Mesenchymal stem cell (in vitro differentiated cells and primary cell): Measurements from ENCODE around the gene ZEB1.

Source experiments
- DNase-seq: peaks from one replicate; pipeline ENCODE4 v3.0.0-alpha.2; 2013
- H2AFZ ChIP-seq: one replicate; pipeline ENCODE4 v1.6.1; 2013; ENCODE audit warnings: low read depth, mild to moderate bottlenecking, control low read depth, inconsistent platforms, low read length, moderate library complexity
- H2AK5ac ChIP-seq: 2 replicates; pipeline ENCODE4 v1.6.1; 2013; ENCODE audit warnings: low read length, moderate library complexity, mild to moderate bottlenecking, inconsistent platforms; ENCODE audit not compliant: severe bottlenecking
- H2BK120ac ChIP-seq: one replicate; pipeline ENCODE4 v1.6.1; 2013; ENCODE audit warnings: low read depth, mild to moderate bottlenecking, inconsistent platforms, low read length, moderate library complexity
- H2BK12ac ChIP-seq, 2 experiments: one replicate each; pipeline ENCODE4 v1.6.1; 2013; ENCODE audit warnings: inconsistent platforms in 2 of 2, low read length in 2 of 2, mild to moderate bottlenecking in 2 of 2, moderate library complexity in 2 of 2, control low read depth in 1 of 2
- H2BK15ac ChIP-seq: one replicate; pipeline ENCODE4 v1.6.1; 2013; ENCODE audit warnings: mild to moderate bottlenecking, low read depth, inconsistent platforms; ENCODE audit not compliant: poor library complexity, severe bottlenecking
- H2BK5ac ChIP-seq: 2 replicates; pipeline ENCODE4 v1.6.1; 2013; ENCODE audit warnings: low read depth, mild to moderate bottlenecking, low read length, control low read depth, inconsistent platforms; ENCODE audit not compliant: poor library complexity, severe bottlenecking
- H3K14ac ChIP-seq, 2 experiments: one replicate each; pipeline ENCODE4 v1.6.1; 2013; ENCODE audit warnings: inconsistent platforms in 2 of 2, low read length in 2 of 2, control low read depth in 1 of 2, mild to moderate bottlenecking in 1 of 2, moderate library complexity in 1 of 2
- H3K18ac ChIP-seq, 2 experiments: one replicate each; pipeline ENCODE4 v1.6.1; 2013; ENCODE audit warnings: inconsistent platforms in 2 of 2, low read length in 2 of 2, control low read depth in 1 of 2, low read depth in 1 of 2, mild to moderate bottlenecking in 1 of 2
- H3K23ac ChIP-seq, 2 experiments: one replicate each; pipeline ENCODE4 v1.6.1; 2013; ENCODE audit warnings: inconsistent platforms in 2 of 2, low read length in 2 of 2, mild to moderate bottlenecking in 2 of 2, moderate library complexity in 2 of 2, control low read depth in 1 of 2
- H3K27ac ChIP-seq: 2 replicates; pipeline ENCODE4 v1.5.1; 2013; ENCODE audit warnings: mild to moderate bottlenecking, moderate library complexity, low read length, control low read depth, inconsistent platforms; ENCODE audit not compliant: poor library complexity, severe bottlenecking
- H3K27me3 ChIP-seq, 2 experiments: 2 replicates each; pipeline versions ENCODE4 v1.6.1 to v1.7.0; 2013; ENCODE audit warnings: low read length in 2 of 2, mild to moderate bottlenecking in 2 of 2, moderate library complexity in 2 of 2, control low read depth in 1 of 2, inconsistent platforms in 1 of 2; ENCODE audit not compliant: control insufficient read depth in 1 of 2, insufficient read depth in 1 of 2
- H3K36me3 ChIP-seq, 2 experiments: 2 replicates each; pipeline versions ENCODE4 v1.6.1 to v1.7.0; 2013; ENCODE audit warnings: low read length in 2 of 2, control low read depth in 1 of 2, inconsistent platforms in 1 of 2, low read depth in 1 of 2, mild to moderate bottlenecking in 1 of 2; ENCODE audit not compliant: insufficient read depth in 2 of 2, control insufficient read depth in 1 of 2
- H3K4ac ChIP-seq, 2 experiments: one replicate each; pipeline ENCODE4 v1.6.1; 2013; ENCODE audit warnings: inconsistent platforms in 2 of 2, low read length in 2 of 2, mild to moderate bottlenecking in 2 of 2, moderate library complexity in 2 of 2, control low read depth in 1 of 2, low read depth in 1 of 2
- H3K4me1 ChIP-seq: 2 replicates; pipeline ENCODE4 v1.6.1; 2013; ENCODE audit warnings: low read depth, low read length, control low read depth; ENCODE audit not compliant: control insufficient read depth, insufficient read depth
- H3K4me2 ChIP-seq: 2 replicates; pipeline ENCODE4 v1.6.1; 2013; ENCODE audit warnings: low read length, mild to moderate bottlenecking, inconsistent platforms; ENCODE audit not compliant: poor library complexity, severe bottlenecking
- H3K4me3 ChIP-seq, 2 experiments: 2 replicates each; pipeline versions ENCODE4 v1.5.1 to v1.7.0; 2013; ENCODE audit warnings: low read length in 2 of 2, mild to moderate bottlenecking in 2 of 2, control low read depth in 1 of 2, low read depth in 1 of 2; ENCODE audit not compliant: insufficient read depth in 1 of 2
- H3K79me1 ChIP-seq: replicated peaks from 2 replicates; pipeline ENCODE4 v1.6.1; 2013; ENCODE audit warnings: mild to moderate bottlenecking, control low read depth, low read length, inconsistent platforms; ENCODE audit not compliant: poor library complexity, severe bottlenecking
- H3K9ac ChIP-seq: 2 replicates; pipeline ENCODE4 v1.7.0; 2013; ENCODE audit warnings: mild to moderate bottlenecking, low read length, moderate library complexity
- H3K9me3 ChIP-seq: 2 replicates; pipeline ENCODE4 v1.7.0; 2013; ENCODE audit warnings: mild to moderate bottlenecking, low read length; ENCODE audit not compliant: control insufficient read depth
- H4K8ac ChIP-seq: one replicate; pipeline ENCODE4 v1.6.1; 2013; ENCODE audit warnings: inconsistent platforms, mild to moderate bottlenecking, low read length, moderate library complexity
- H4K91ac ChIP-seq: one replicate; pipeline ENCODE4 v1.6.1; 2013; ENCODE audit warnings: mild to moderate bottlenecking, low read length, inconsistent platforms
- WGBS: methylation state at CpG from one replicate; pipeline ENCODE4 v1.1.7; 2013; ENCODE audit warnings: mixed read lengths; 5-methylcytosine and 5-hydroxymethylcytosine counted together

Gene ZEB1

GRCh38 chr10:31458974-31459373 lies 140.0 kb downstream of the ZEB1 start:
- no peak overlapping the region for H3K27ac ChIP-seq
- no peak overlapping the region for H2BK15ac ChIP-seq
- peaks cover 0 to 42% of the 10 kb centered on the region in 2 experiments for H3K36me3 ChIP-seq
- no peak overlapping the region for H3K4me2 ChIP-seq
- H3K4me1 ChIP-seq, result no peaks in the 10 kb centered on the region
- H4K91ac ChIP-seq, result no peak overlapping the region
- H3K4me3 ChIP-seq, result no peak overlapping the region
- peaks cover 5% of the 10 kb centered on the region for H3K79me1 ChIP-seq
- no peak overlapping the region for H2BK120ac ChIP-seq
- no peak overlapping the region for H2BK12ac ChIP-seq
- no peak overlapping the region for H4K8ac ChIP-seq
- no peak overlapping the region for H3K14ac ChIP-seq
- H3K23ac ChIP-seq, result no peak overlapping the region
- no peak overlapping the region for H3K4ac ChIP-seq
- no peak overlapping the region for H3K9ac ChIP-seq
- H3K9me3 ChIP-seq, result peaks cover 20% of the 10 kb centered on the region
- H2AK5ac ChIP-seq, result no peak overlapping the region
- H2BK5ac ChIP-seq, result no peak overlapping the region
- H2AFZ ChIP-seq, result no peak overlapping the region
- no peaks in the 10 kb centered on the region for H3K27me3 ChIP-seq
- H3K18ac ChIP-seq, result no peak overlapping the region
- no peak for DNase-seq

DNA sequence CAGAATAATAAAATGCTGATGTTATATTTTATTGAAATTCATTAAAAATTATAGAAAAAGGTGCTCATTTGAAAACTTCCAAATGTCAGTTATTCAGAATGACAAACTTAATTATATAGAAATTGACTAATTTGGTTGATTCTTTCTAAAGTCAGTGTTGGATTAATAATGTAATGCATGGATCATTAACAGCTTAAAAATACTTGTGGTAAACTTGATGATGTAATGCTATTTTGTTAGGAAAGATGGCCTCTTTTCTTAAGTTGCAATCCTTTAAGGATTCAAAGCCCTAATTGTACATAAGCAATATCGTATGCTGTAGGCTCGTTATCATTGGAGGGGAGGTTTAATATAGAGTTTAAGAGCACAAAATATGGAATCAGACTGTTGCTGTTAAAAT lies 141.2 kb downstream of the ZEB1 start:
- peaks cover 0 to 55% of the 10 kb centered on the region in 2 experiments for H3K36me3 ChIP-seq
- DNase-seq, result no peak
- no peak overlapping the region for H4K91ac ChIP-seq
- no peak overlapping the region for H2BK120ac ChIP-seq
- no peak overlapping the region for H3K9ac ChIP-seq
- peaks cover 32% of the 10 kb centered on the region for H3K9me3 ChIP-seq
- H2AK5ac ChIP-seq, result no peak overlapping the region
- H2AFZ ChIP-seq, result no peak overlapping the region
- no peak overlapping the region for H3K27ac ChIP-seq
- H2BK15ac ChIP-seq, result no peak overlapping the region
- no peaks in the 10 kb centered on the region for H3K4me1 ChIP-seq
- H2BK5ac ChIP-seq, result no peak overlapping the region
- no peaks in the 10 kb centered on the region for H3K27me3 ChIP-seq
- WGBS, result no CpG with 5 or more reads among the region's 2 CpGs
- H3K14ac ChIP-seq, result no peak overlapping the region
- H4K8ac ChIP-seq, result no peak overlapping the region
- H3K23ac ChIP-seq, result no peak overlapping the region
- H2BK12ac ChIP-seq, result no peak overlapping the region
- H3K4me3 ChIP-seq, result no peak overlapping the region
- H3K79me1 ChIP-seq, result peaks cover 5% of the 10 kb centered on the region
- no peak overlapping the region for H3K4me2 ChIP-seq
- H3K4ac ChIP-seq, result no peak overlapping the region
- no peak overlapping the region for H3K18ac ChIP-seq

DNA sequence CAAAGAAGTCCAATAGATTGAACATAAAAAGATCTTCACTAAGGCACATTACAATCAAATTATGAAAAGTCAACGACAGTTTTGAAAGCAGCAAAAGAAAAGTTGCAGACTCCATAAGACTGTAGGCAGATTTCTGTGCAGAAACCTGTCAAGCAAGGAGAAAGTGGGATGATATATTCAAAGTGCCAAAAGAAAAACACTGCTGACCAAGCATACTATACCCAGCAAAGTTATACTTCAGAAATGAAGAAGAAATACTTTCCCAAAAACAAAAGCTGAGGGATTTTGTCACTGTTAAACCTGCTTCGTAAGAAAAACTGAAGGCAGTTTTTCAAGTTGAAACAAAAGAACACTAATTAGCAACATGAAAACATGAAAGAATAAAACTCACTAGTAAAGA lies 145.5 kb downstream of the ZEB1 start:
- H3K27ac ChIP-seq, result no peak overlapping the region
- peaks cover 52% of the 10 kb centered on the region for H3K9me3 ChIP-seq
- no peak overlapping the region for H2BK15ac ChIP-seq
- H3K27me3 ChIP-seq, result no peaks in the 10 kb centered on the region
- no peak overlapping the region for H2BK5ac ChIP-seq
- peaks cover 15 to 89% of the 10 kb centered on the region in 2 experiments for H3K36me3 ChIP-seq
- H3K79me1 ChIP-seq, result peaks cover 15% of the 10 kb centered on the region
- H4K91ac ChIP-seq, result no peak overlapping the region
- no peak overlapping the region for H3K4ac ChIP-seq
- H3K4me1 ChIP-seq, result no peaks in the 10 kb centered on the region
- 100% methylated on average over 2 of the region's 2 CpGs for WGBS
- no peak overlapping the region for H2BK12ac ChIP-seq
- H3K9ac ChIP-seq, result no peak overlapping the region
- H3K4me3 ChIP-seq, result peak overlapping the region in 1 of 2 experiments; percentile 15
- no peak overlapping the region for H3K14ac ChIP-seq
- no peak for DNase-seq
- H3K18ac ChIP-seq, result no peak overlapping the region
- no peak overlapping the region for H3K23ac ChIP-seq
- no peak overlapping the region for H3K4me2 ChIP-seq
- H4K8ac ChIP-seq, result no peak overlapping the region
- H2AK5ac ChIP-seq, result no peak overlapping the region
- no peak overlapping the region for H2BK120ac ChIP-seq
- H2AFZ ChIP-seq, result no peak overlapping the region

- no peak overlapping the region for H2AFZ ChIP-seq
Observed at GRCh38 chr10:31466313-31466712, 147.3 kb downstream of the ZEB1 start.

More at GRCh38 chr10:31466313-31466712, 147.3 kb downstream of the ZEB1 start:
- Histone ChIP-seq H4K8ac (no peak overlapping the region), H3K4me3 (no peak overlapping the region), H3K36me3 (peaks cover 15 to 79% of the 10 kb centered on the region in 2 experiments), H4K91ac (no peak overlapping the region), H3K9ac (no peak overlapping the region), H3K14ac (no peak overlapping the region), H2BK12ac (no peak overlapping the region), H2BK120ac (no peak overlapping the region), H3K4ac (no peak overlapping the region), H3K23ac (no peak overlapping the region), H3K27ac (no peak overlapping the region), H2BK15ac (no peak overlapping the region), H3K4me1 (no peaks in the 10 kb centered on the region), H2BK5ac (peak overlapping the region; percentile 19), H3K4me2 (no peak overlapping the region), H3K79me1 (peaks cover 15% of the 10 kb centered on the region), H3K27me3 (no peaks in the 10 kb centered on the region), H3K18ac (no peak overlapping the region), H2AK5ac (no peak overlapping the region), H3K9me3 (peaks cover 52% of the 10 kb centered on the region)
- WGBS, result no CpG with 5 or more reads among the region's 1 CpG
- DNase-seq, result no peak
